OCI-LY3 (cell line): ENCODE measurements around the gene CC2D1A.

Source experiments
- CTCF ChIP-seq: fragments of 200-600, 300-600 bp; sonication (generic); IDR thresholded peaks from 2 replicates; pipeline ENCODE4 v1.5.1; 2014; ENCODE audit warnings: antibody characterized with exemption, low read length, low read depth
- EZH2phosphoT487 ChIP-seq: fragments of 200-600 bp; shearing (Covaris generic); IDR thresholded peaks from 2 replicates; pipeline ENCODE4 v1.6.1; 2018; ENCODE audit warnings: antibody characterized with exemption, mixed run types, low read depth

- TF ChIP-seq CTCF (no peak), EZH2phosphoT487 (no peak)
Measured at GRCh38 chr19:13890136-13890535, 15.9 kb upstream of the CC2D1A start.
